ENCODE measurements around the gene AGPAT1. TPM values are rescaled to one million over a fixed set of nuclear protein-coding genes. Genes with fewer than 3 reads are reported as not detected.
A peak's percentile ranks its signal among the peaks of the same experiment; 100 is the strongest.

AGPAT1 gene
- total and polyA plus RNA-seq, 2 of the 13 experiments (the other 11 are each of a cell fraction or from before 2014, with no cell fraction given), result 51.3 to 139 TPM

DNA sequence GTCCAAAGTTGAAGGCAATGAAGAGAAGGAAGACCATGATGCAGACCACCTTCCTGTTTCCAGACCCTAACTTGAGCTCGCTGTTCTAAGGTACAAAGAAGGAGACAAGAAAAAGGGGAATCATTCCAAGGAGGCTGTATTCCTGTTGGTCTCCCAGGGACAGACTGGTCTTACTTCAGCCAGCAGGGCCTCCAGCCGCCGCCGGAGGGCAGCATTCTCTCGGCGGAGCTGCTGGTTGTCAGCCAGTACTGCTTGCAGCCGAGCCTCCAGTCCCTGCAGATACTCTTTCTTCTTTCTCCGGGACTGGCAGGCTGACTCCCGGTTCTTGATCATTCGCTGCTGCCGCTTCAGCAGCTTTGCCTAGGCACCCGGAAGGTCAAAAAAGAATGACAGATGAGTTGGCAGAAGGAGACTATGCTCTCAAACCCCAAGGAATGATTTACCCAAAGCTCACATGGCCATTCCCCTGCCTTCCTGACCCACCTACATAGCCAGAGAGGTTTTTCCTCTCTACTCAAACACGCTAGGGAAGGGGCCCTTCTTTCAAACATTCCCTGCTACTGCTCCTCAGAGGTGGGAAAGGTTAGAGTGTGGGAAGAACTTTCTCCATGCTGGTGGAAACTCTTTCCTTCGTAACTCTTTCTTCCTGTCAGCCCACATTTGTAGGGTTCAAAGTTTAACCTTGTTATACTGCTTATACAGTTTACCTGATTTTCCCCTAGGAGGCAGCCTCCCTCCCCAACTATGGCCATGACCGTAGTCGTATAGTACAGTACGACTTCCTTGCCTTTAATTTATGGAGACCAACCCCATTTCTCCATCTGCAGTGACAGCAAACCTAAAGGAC, 56.9 kb downstream of the AGPAT1 start (continued):
- TF ChIP-seq ZNF333 (CRISPR knock-in tag; IDR thresholded peaks at IDR 0.05; ENCODE audit: borderline replicate concordance) (0 out of 2 replicates have a peak, but pooled peaks have one; percentile 32), KLF13 (CRISPR knock-in tag; IDR thresholded peaks at IDR 0.05) (no peak), THAP11 (CRISPR knock-in tag; IDR thresholded peaks at IDR 0.05) (peak; percentile 26; the same call in 1 of the 2 replicates), HNRNPLL (IDR thresholded peaks at IDR 0.05; ENCODE audit: low read depth, low read length, poor library complexity, severe bottlenecking) (peak; percentile 36), ZNF430 (CRISPR knock-in tag; IDR thresholded peaks at IDR 0.05) (peak; percentile 49; the same call in 1 of the 2 replicates), ATRX (CRISPR knock-in tag; IDR thresholded peaks at IDR 0.05; ENCODE audit: borderline replicate concordance) (0 out of 2 replicates have a peak, but pooled peaks have one; percentile 83), CREM (IDR thresholded peaks at IDR 0.05) (peak; percentile 16; the same call in 1 of the 2 replicates), CREM (CRISPR knock-in tag; IDR thresholded peaks at IDR 0.05) (no peak), ZNF12 (CRISPR knock-in tag; IDR thresholded peaks at IDR 0.05) (0 out of 2 replicates have a peak, but pooled peaks have one; percentile 33), SMAD3 (CRISPR knock-in tag; IDR thresholded peaks at IDR 0.05) (peak; percentile 65), ZNF614 (CRISPR knock-in tag; IDR thresholded peaks at IDR 0.05; ENCODE audit: borderline replicate concordance) (peak; percentile 77; the same call in 1 of the 2 replicates), SOX13 (IDR thresholded peaks at IDR 0.05) (no peak), SOX13 (CRISPR knock-in tag; conservative IDR thresholded peaks at IDR 0.05 in 1 of 2, IDR thresholded peaks at IDR 0.05 in 1 of 2) (0 out of 4 replicates have a peak, but pooled peaks of 1 of the 2 experiments have one; percentile 80), GATAD1 (CRISPR knock-in tag; IDR thresholded peaks at IDR 0.05) (peak; percentile 46)
- TF ChIP-seq, protein P1, sequence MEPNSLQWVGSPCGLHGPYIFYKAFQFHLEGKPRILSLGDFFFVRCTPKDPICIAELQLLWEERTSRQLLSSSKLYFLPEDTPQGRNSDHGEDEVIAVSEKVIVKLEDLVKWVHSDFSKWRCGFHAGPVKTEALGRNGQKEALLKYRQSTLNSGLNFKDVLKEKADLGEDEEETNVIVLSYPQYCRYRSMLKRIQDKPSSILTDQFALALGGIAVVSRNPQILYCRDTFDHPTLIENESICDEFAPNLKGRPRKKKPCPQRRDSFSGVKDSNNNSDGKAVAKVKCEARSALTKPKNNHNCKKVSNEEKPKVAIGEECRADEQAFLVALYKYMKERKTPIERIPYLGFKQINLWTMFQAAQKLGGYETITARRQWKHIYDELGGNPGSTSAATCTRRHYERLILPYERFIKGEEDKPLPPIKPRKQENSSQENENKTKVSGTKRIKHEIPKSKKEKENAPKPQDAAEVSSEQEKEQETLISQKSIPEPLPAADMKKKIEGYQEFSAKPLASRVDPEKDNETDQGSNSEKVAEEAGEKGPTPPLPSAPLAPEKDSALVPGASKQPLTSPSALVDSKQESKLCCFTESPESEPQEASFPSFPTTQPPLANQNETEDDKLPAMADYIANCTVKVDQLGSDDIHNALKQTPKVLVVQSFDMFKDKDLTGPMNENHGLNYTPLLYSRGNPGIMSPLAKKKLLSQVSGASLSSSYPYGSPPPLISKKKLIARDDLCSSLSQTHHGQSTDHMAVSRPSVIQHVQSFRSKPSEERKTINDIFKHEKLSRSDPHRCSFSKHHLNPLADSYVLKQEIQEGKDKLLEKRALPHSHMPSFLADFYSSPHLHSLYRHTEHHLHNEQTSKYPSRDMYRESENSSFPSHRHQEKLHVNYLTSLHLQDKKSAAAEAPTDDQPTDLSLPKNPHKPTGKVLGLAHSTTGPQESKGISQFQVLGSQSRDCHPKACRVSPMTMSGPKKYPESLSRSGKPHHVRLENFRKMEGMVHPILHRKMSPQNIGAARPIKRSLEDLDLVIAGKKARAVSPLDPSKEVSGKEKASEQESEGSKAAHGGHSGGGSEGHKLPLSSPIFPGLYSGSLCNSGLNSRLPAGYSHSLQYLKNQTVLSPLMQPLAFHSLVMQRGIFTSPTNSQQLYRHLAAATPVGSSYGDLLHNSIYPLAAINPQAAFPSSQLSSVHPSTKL (CRISPR knock-in tag; IDR thresholded peaks at IDR 0.05), result peak; percentile 42; the same call in 1 of the 2 replicates
- TF ChIP-seq, protein P2, sequence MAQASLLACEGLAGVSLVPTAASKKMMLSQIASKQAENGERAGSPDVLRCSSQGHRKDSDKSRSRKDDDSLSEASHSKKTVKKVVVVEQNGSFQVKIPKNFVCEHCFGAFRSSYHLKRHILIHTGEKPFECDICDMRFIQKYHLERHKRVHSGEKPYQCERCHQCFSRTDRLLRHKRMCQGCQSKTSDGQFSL (CRISPR knock-in tag; IDR thresholded peaks at IDR 0.05), result 0 out of 2 replicates have a peak, but pooled peaks have one; percentile 48
- TF ChIP-seq, protein P3, sequence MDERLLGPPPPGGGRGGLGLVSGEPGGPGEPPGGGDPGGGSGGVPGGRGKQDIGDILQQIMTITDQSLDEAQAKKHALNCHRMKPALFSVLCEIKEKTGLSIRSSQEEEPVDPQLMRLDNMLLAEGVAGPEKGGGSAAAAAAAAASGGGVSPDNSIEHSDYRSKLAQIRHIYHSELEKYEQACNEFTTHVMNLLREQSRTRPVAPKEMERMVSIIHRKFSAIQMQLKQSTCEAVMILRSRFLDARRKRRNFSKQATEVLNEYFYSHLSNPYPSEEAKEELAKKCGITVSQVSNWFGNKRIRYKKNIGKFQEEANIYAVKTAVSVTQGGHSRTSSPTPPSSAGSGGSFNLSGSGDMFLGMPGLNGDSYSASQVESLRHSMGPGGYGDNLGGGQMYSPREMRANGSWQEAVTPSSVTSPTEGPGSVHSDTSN (CRISPR knock-in tag; IDR thresholded peaks at IDR 0.05), result no peak
- TF ChIP-seq, protein P4, sequence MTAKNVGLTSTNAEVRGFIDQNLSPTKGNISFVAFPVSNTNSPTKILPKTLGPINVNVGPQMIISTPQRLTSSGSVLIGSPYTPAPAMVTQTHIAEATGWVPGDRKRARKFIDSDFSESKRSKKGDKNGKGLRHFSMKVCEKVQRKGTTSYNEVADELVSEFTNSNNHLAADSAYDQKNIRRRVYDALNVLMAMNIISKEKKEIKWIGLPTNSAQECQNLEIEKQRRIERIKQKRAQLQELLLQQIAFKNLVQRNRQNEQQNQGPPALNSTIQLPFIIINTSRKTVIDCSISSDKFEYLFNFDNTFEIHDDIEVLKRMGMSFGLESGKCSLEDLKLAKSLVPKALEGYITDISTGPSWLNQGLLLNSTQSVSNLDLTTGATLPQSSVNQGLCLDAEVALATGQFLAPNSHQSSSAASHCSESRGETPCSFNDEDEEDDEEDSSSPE (CRISPR knock-in tag; IDR thresholded peaks at IDR 0.05), result 0 out of 2 replicates have a peak, but pooled peaks have one; percentile 22
- TF ChIP-seq, protein P5, sequence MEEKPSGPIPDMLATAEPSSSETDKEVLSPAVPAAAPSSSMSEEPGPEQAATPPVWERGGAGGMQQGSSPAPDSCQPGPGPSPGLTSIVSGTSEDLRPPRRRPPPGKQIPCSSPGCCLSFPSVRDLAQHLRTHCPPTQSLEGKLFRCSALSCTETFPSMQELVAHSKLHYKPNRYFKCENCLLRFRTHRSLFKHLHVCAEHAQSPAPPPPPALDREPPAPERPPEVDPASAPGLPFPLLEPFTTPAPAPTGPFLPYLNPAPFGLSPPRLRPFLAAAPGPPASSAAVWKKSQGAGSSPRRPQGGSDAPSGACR (CRISPR knock-in tag; IDR thresholded peaks at IDR 0.05), result peak; percentile 26; the same call in 1 of the 2 replicates
- TF ChIP-seq, protein P6, sequence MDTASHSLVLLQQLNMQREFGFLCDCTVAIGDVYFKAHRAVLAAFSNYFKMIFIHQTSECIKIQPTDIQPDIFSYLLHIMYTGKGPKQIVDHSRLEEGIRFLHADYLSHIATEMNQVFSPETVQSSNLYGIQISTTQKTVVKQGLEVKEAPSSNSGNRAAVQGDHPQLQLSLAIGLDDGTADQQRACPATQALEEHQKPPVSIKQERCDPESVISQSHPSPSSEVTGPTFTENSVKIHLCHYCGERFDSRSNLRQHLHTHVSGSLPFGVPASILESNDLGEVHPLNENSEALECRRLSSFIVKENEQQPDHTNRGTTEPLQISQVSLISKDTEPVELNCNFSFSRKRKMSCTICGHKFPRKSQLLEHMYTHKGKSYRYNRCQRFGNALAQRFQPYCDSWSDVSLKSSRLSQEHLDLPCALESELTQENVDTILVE (CRISPR knock-in tag; IDR thresholded peaks at IDR 0.05), result peak; percentile 77; the same call in 1 of the 2 replicates
